GM19438 (cell line): ENCODE data around the gene KIF13A.
"Not testable (repeated sequence)": the region's sequence is repeated elsewhere in the genome, so short reads cannot be mapped to it uniquely, and the experiment has no call there.

Source experiments
- ATAC-seq: cut with Tn5 transposase; IDR thresholded peaks from one replicate; pipeline ENCODE4 v1.9.1; 2021; ENCODE audit warnings: low read depth; ENCODE audit not compliant: unreplicated experiment

KIF13A gene

DNA sequence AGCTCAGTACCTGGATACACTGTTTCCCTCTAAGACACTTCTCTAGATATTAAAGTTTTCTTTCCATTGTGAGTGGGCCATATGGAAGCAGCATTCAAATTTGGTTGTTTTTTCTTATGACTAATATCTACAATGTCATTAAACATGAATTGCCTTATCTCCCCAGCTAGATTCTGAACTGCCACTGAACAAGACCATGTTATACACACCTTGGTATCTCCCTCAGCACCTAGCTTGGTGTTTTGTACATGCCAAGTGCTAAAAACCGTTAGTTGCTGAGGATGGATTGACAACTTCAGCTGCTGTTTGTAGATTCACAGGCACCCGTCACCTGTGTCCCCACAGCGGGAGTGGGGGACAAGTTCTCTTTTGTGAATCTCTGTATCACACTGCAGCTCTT lies 131.1 kb downstream of the KIF13A start:
- no peak for ATAC-seq

DNA sequence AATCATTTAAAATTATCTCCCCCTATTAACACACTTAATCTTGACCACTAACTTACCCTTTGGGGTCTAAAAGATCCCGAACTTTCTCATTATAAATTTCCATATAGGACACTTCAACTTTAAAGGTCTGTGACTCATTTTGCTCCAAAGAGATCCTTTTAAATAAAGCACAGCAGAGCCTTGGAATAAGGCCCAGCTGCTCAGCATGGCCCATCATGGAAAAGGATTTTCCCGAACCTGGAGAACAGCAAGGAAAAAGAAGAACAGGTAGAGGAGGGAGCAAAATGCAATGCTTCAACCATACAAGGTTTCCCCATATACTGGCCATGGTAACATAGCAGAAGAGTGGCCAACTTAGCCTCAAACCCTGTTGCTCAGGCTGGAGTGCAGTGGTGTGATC lies 132.1 kb downstream of the KIF13A start:
- no peak for ATAC-seq

DNA sequence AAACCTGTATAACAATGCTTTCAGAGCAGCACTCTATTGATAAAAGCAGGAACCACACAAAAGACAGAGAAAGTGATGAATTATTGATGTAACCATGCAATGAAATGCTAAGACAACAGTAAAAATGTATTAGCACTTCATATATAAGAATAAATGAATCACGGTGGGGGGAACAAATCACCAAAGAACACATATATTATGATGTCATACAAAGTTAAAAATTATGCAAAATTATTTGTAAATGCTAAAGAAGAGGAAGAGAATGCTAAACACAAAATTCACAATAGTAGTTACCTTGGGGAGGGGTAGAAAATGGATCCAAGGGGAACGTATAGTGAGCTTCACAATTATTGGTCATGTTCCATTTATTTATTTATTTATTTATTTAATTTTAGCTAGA lies 133.9 kb downstream of the KIF13A start:
- no peak for ATAC-seq

DNA sequence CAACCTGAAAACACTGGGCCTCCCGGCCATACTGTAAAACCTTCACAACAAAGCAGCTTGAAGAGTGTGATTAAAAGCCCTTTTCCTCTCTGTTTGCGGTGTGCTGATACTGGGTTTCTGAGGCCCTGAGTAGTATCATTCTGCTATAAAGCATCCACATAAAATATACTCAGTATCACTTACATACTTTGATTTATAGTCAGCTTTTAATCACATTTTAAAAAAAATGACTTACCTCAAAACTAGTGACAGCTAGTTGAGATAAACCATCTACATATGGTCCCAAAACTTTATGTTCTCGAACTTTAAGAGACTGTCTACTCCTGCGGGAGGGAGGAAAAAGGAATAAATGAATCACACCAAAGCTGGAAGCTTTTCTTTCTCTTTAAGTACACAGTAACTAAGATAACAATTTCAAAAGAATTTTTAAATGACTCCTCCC lies 135.7 kb downstream of the KIF13A start:
- no peak for ATAC-seq

DNA sequence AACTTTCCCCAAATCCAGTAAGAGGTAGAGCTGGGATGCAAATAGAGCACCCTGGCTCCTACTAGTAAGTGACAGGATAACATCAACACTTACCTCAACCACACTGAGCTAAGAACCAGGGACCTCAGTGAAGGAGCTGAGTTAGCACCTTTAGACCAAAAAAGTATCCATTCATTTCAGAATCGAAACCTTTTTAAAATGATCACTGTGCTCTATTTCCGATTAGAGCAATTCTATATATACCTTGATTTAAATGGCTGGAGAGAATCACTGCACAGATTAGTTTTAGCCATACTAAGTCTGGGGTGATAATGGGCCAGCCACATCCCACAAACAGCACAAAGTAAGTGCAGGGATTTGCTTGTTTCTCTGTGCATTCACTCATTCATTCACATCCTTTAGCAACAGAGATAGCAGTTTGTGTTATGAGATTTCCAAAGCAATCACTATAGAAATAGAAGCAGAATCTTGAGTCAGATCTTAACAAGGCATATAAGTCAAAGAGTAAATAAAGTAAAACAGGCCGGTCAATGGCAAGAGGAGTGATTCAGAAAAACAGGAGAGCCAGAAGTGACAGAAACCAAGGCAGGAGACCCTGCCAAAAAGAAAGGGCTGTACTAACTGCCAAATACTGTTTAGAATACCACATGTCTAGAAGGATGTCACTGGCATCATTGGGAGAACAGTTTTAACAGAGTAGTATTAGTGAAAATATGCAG lies 136.3 kb downstream of the KIF13A start:
- no peak for ATAC-seq

DNA sequence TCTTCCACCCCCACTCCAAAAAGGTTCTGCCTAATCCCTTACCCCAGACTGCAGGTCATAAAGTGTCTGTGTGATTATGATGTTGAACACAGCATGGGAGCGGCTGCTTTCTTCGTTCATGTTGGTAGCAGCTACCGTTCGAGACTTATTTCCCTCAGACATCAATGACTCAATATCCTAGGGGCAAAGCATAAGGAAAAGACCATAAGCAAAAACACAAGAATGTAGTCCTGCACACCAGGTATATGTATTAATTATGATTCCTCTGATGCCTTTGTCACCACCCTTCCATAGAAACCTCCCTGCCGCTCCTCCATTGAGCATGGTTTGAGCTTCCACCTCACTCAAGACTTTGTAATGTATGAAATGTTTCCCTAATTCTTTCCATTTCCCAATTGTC lies 137.2 kb downstream of the KIF13A start:
- no peak for ATAC-seq

DNA sequence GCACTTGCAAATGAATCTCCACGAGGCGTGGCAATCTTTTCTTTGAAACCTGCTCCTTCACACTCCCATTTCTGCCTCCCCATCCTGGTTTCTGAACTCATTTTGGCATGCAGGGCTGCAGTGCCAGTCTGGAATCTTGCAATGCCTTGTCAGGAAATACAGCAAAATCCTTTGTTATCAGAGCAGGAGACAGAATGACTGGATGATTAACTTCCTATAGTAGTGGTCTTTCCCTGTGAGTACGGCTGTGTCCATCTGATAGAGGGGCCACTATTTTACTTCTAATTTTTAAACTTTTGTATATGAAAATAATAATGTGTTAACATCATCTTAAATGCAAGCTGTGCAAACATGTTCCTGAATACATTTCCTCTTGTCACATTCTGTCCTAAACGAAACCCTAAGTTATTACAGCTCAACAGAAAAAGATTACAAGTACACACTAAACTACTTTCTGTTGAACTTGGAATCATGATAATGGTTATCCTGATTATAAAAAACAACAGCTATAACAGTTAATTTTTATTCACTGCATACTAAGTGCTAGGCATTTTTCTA lies 140.2 kb downstream of the KIF13A start:
- no peak for ATAC-seq

DNA sequence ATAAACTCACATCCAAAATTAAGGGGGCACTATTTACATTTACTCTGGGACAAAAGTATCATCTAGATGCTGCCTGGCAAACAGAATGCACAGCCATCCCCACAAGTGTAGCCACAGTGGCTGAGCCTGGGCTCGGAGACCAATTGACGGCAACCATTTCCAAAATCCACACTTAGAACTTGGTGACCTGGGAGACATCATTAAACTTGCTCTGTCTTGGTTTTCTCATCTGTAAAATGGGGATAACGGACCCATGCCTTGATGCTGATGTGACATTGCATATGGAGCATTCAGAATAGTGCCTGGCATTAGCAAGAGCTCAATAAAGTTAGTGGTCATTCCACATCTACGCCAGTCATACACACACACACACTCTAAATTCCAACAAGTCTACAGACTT lies 140.7 kb downstream of the KIF13A start:
- ATAC-seq = no peak

DNA sequence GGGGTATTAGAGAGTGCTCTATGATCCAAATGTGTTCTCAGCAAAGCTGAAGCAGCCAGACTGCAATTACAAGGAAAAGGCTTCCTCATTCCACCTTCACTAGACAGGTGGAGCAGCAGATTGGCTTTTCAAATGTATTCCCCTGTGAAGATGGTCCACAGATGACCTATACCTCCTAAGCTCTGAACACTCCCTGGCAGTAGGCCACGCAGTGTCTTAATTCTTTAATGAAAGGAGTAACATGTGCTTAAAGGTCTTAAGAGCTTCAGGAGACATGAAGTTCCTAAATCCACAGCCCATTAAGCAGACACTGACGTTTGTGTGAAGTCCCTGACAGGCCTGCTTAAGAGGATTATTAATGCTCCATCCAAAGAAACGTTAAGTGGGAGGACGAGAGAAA lies 141.8 kb downstream of the KIF13A start:
- no peak for ATAC-seq

DNA sequence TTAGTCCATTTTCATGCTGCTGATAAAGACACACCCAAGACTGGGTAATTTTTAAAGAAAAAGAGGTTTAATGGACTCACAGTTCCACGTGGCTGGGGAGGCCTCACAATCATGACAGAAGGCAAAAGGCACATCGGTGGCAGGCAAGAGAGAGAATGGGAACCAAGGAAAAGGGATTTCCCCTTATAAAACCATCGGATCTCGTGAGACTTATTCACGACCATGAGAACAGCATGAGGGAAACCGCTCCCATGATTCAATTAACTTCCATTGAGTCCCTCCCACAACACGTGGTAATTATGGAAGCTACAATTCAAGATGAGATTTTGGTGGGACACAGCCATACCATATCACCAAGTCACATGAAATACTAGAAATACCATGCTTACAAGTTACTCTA lies 142.5 kb downstream of the KIF13A start:
- ATAC-seq = not testable (repeated sequence)

DNA sequence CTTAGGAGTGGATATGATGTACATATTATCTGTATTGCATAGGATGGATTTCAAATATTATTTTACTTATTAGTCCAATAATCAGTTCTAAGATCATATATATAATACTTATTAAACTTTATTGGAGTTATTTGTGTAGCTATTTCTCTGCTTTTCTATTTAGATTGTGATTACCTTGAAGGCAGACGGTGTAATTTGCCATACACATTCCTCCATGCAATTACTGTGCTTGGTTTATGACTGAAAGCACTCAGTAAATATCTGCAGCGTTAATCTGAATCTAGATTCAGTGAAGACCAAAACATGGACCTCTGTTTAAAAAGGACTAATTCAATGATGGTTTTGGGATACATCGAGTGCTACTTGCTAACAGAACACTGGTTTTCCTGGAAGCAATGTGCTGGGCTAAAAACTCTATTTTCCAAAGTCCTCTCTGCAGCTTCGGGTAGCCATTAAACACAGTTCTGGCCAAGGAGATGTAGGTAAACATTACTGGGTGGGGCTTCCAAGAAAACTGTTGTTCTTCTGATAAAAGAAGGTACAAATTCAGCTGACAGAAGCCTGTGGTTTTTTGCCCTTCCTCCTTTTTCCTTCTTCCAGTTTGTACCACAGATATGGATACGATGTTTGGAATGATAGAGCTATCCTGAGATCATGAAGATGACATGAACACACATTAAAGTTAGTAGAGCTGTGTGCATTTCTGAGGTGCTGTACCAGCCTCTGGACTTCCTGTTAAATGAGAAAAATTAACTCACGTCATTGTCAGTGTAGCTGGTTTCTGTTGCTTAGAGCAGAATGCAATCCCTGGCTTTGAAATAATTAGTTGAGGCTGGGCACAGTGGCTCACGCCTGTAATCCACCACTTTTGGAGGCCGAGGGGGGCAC lies 144.3 kb downstream of the KIF13A start:
- no peak for ATAC-seq

DNA sequence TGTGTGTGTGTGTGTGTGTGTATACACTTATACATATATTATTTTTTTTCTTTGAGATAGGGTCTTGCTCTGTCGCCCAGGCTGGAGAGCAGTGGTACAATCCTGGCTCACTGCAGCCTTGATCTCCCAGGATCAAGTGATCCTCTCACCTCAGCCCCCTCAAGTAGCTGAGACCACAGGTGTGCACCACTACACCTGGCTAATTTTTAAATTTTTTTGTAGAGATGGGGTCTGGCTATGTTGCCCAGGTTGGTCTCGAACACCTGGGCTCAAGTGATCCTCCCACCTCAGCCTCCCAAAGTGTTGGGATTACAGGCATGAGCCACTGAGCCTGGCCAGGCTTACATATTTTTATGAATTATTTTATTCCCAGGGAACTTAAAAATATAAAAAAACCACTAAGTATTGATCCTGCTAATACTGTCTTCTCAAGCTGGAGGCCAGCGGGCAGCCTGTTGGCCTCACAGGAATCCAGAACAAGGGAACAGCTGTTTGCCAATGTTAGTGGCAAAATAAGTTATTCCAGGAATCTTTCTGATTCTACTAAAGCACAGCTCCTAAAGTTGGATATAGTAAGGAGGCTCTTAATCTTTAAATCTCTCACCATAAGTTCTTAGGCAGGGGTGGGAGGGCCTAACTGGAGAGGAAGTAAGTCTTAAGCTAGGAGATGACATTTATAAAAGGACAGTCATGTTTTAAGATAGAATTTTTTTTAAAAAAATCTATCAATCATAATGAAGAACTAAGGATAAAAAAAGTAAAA lies 145.2 kb downstream of the KIF13A start:
- ATAC-seq = no peak

DNA sequence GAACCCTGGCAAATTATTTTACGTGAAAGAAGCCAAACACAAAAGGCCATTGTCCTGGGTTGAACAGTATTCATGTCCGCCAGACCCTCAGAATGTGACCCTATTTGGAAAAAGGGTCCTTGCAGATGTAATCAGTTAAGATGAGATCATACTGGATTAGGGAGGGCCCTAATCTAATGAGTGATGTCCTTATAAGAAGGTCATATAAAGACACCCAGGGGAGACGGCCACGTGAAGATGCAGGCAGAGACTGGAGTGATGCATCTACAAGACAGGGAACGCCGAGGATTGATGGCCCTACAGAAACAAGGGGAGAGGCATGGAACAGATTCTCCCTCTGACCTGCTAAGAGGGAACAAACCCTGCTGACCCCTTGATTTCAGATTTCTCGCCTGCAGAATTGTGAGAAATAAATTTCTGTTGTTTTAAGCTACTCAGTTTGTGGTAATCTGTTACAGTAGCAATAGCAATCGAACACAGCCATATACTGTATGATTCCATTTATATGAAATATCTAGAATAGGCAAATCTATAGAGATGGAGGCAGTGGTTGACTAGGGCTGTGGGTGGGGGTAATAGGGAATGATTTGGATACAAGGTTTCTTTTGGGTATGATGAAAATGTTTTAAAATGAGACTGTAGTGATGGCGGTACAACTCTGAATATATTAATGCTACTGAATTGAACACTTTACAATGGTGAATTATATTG lies 147.8 kb downstream of the KIF13A start:
- ATAC-seq = no peak

DNA sequence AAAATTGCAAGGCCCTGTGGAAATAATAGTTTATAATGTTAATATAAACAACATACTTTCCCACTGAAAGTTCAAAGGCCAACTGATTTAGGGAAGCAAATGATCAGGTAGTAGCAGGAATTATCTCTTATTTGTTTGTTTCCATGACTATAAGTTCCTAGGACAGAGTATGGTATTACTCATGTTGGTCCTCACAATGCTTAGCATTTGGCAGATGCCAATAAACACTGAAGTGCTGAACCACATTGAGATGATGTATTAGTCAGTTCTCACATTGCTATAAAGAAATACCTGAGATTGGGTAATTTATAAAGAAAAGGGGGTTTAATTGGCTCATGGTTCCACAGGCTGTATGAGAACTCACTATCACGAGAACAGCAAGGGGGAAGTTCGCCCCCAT lies 151.1 kb downstream of the KIF13A start:
- no peak for ATAC-seq

DNA sequence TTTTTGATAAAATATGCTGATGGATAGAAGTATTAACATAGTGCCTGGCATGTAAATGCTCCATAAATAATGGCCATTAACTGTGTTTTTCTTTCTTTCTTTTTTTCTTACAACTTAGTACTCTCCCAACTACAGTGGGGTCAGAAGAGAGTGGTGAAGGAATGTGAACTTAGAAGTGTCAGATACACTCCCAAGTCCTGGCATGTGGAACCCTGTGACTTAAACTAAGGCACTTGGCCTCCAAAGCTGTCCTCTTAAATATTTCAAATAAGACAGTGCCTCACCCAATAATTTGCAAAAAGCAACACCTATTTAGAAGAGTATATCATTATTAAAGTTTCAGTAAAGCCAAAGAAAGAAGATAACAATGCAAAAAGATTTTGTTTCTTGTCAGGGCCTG lies 151.7 kb downstream of the KIF13A start:
- no peak for ATAC-seq

DNA sequence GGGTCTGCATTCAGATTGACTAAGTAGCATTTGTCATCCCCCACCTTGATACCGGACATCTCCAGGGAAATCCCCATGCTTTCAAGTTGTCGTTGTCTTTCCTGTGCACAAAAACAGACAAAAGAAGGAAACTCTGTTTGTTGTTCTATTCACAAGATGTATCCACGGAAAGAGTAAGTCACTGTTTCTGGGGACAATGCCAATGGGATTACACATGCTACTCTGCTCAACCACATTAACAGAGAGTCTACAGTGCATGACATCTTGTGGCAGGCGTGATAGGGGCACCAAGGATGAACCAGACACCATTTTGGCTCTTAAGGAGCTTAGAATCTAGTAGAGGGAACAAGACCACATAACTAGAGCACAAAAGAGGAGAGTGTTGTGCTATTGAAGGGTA lies 156.3 kb downstream of the KIF13A start:
- ATAC-seq = no peak

DNA sequence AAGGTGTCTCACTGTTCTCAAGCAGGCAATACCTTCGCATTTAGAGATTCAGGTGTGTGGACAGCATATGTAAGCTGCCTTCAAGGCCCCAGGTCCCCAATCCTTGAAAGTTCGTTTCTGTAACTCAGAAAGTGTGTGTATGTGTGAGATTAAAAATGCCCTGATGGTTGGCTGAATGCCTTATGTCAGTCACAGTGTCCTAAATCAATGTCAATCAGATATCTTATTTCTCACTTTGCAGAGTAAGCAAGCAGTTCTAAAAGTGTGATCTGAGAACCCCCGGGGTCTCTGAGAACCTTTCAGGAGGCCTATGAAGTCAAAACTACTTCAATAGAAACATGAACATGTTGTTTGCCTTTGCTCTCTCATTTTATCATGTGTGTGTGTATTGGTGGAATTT lies 157.5 kb downstream of the KIF13A start:
- ATAC-seq = no peak

DNA sequence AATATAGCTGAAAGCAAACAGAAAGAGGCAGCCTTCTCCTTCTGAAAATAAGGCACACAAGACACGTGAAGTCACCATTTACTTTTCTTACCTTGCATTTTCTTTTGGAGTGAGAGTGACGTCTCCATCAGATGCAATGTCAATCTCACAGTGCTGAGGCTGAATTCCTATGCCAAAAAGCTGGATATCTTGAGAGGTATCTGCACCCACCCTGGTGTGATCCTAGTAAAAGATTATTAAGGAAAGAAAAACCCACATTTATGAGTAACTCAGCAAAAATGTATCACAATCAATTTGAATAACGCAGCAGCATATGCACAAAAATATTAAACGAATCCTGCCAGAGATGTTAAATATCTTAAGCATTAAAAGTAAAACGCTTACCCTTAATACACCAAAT lies 159.3 kb downstream of the KIF13A start:
- ATAC-seq = no peak

DNA sequence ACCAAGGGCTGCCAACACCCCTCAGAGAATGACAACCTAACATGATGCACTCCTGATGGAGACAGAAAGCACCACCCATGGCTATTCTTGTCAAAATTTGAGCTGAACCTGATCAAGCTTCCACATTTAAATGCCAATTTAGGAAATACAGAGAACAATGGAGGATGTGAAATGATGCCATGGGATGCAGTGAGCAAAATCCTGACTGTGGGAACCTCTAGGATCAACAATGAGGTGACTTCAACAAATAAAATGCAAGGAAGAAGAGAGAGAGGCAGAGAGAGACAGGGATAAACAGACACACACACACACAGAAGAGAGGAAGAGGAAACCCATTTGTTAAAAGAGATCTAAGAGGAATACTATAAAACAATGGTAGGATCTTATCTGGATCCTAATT lies 161.1 kb downstream of the KIF13A start:
- no peak for ATAC-seq

DNA sequence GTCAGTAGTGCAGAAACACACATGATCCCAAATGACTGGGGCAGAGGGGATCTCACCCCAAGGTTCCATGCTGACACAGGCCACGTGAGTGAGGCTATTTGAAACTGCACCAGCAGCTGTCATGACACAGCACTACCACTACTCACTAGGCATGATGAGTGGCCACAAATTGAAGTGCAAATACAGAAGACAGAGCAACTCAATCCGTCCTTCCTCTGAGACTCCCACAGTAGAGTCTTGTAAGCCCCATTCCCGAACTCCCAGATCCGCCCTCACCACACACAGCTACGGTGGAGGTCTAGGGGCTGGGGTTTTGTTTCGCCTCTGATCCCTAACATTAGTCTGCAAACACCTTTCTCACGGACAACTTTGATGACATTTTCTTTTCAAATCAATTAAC lies 167.4 kb downstream of the KIF13A start:
- ATAC-seq = no peak
